HUDEP-2 (cell line): Measurements from ENCODE around the gene RTCA.
"Not testable (repeated sequence)": the region's sequence is repeated elsewhere in the genome, so short reads cannot be mapped to it uniquely, and the experiment has no call there.

Experiments
- DNase-seq, 76 experiments: peaks; one replicate each; lab custom pipeline; 2025; ENCODE audit not compliant: unreplicated experiment in 76 of 76; lab: John Stamatoyannopoulos, UW

Gene RTCA

GRCh38 chr1:100256273-100256672 is 9.7 kb upstream of the RTCA start:
- not testable (repeated sequence) for DNase-seq

GRCh38 chr1:100258427-100258826 is 7.6 kb upstream of the RTCA start:
- DNase-seq: not testable (repeated sequence)

DNA sequence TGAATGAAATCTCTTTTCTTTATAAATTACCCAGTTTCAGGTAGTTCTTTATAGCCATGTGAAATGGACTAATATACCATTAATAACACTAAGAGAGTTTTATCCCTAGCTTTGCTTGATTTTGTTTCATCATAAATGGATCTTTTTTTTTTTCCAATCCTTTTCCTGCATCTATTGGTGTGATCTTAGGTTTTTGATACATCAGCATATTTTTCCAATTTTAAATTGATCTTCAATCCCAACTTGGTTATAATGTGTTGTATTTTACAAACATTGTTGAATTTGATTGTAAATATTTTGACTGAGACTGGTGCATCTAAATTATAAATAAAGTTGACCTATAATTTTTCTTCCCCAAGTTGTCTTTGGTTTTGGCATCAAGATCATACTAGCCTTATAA is 4.3 kb upstream of the RTCA start:
- DNase-seq: no peak

GRCh38 chr1:100264081-100264480 is 1.9 kb upstream of the RTCA start:
- DNase-seq: not testable (repeated sequence)

GRCh38 chr1:100265562-100265930 is 470 bp upstream of the RTCA start:
- peak in 28 of 76 experiments; percentile 20 to 78 (median 43) for DNase-seq

GRCh38 chr1:100266741-100267140 is 725 bp downstream of the RTCA start:
- DNase-seq: peak in 9 of 76 experiments; percentile 4 to 40 (median 8)

GRCh38 chr1:100267284-100267683 is 1.3 kb downstream of the RTCA start:
- no peak for DNase-seq

- no peak for DNase-seq
Measured at GRCh38 chr1:100268202-100268601, 2.2 kb downstream of the RTCA start.

- DNase-seq: peak in 47 of 76 experiments; percentile 2 to 67 (median 31)
Measured at GRCh38 chr1:100277866-100278265, 11.8 kb downstream of the RTCA start.

- DNase-seq: no peak
Measured at GRCh38 chr1:100279358-100279923, 13.4 kb downstream of the RTCA start.

GRCh38 chr1:100279954-100280682 is 14.1 kb downstream of the RTCA start:
- DNase-seq: no peak

DNA sequence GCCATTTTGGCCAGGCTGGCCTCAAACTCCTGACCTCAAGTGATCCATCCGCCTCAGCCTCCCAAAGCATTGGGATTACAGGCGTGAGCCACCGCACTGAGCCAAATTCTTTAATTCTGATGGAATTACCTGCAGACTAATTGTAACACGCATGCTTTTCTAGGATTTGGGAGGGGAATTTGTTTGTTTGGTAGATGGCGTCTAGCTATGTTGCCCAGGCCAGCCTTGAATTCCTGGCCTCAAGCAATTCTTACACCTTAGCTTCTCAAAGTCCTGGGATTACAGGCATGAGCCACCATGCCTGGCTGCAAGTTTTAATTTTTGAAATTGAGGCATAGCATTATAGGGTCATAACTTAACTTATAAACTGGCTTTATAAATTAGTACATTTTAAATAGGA is 18.6 kb downstream of the RTCA start:
- no peak for DNase-seq

GRCh38 chr1:100287162-100287561 is 21.1 kb downstream of the RTCA start:
- DNase-seq: no peak

DNA sequence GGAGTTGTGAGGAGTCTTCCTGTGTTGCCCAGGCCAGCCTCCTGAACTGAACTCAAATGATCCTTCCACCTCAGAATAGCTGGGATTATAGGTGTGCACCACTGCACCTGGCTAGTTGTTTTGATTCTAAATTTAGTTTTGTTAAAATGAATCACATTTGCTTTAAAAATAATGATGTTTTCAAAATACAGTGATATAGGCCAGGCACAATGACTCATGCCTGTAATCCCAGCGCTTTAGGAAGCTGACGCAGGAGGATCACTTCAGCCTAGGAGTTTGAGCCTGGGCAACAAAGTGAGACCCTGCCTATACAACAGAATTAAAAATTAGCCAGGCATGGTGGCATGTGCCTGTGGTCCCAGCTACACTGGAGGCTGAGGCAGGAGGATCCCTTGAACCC is 24.3 kb downstream of the RTCA start:
- DNase-seq: no peak

DNA sequence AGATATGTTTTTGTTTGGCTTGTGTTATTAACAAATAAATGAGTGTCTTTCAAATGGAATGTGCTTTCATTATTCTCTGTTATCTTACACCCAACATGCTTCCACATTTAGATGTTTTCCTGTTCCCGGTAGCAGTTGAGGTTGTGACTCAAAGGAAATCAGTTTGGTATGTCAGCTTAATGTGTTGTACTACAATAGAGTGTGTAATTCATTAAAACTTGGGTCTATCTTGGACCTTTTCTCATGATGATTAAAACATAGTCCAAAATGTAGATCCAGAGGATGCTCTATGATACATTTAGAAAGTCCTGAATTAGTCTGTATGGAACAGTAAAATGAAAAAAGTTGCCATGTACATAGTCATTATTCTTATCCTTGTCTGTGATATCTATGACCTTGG is 26.7 kb downstream of the RTCA start:
- no peak for DNase-seq

GRCh38 chr1:100296140-100296539 is 30.1 kb downstream of the RTCA start:
- no peak for DNase-seq

DNA sequence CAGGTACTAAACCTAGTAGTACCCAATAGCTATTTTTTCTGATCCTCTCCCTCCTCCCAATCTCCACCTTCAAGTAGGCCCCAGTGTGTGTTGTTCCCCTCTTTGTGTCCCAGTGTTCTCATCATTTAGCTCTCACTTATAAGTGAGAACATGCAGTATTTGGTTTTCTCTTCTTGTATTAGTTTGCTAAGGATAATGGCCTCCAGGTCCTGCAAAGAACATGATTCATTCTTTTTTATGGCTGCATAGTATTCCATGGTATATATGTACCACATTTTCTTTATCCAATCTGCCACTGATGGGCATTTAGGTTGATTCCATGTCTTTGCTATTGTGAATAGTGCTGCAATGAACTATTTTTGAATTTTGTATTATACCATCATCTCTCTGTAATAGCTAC is 31.0 kb downstream of the RTCA start:
- not testable (repeated sequence) for DNase-seq

GRCh38 chr1:100298512-100298911 is 32.5 kb downstream of the RTCA start:
- no peak for DNase-seq

GRCh38 chr1:100299521-100300222 is 33.7 kb downstream of the RTCA start:
- peak in 1 of 76 experiments; percentile 6 for DNase-seq

DNA sequence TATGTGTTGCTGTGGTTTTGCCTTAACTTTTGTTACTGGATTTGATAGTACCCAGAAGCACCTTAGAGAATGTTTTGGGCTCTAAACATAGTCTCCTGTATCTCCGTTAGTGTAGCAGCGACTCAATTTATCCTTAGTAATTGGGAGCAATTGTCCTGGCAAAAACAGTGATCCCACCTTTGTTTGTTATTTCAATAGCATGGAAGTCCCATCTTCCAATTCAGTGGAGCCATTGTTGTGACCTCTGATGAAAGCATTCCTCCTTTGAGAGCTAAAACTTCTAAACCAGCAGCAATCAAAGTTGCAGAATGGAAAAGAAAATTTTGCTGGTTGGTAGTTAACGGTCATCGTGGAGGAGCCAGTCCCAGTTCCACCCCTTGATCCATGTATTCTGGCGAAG is 34.7 kb downstream of the RTCA start:
- DNase-seq: no peak

GRCh38 chr1:100302739-100303138 is 36.7 kb downstream of the RTCA start:
- DNase-seq: no peak

DNA sequence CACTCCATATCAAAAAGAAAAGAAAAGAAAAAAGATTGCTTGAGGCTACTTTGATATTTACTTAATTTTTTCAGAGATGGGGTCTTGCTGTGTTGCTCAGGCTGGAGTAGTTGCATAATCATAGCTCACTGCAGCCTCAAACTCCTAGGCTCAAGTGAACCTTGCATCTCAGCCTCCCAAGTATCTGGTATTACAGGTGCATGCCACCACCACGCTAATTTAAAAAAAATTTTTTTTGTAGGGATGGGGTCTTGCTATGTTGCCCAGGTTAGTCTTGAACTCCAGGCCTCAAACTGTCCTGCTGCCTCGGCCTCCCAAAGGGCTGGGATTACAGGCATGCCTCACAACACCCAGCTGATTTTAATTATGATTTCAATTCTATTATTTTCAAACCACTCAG is 38.2 kb downstream of the RTCA start:
- no peak for DNase-seq
